HEK293T (cell line): Measurements from ENCODE around the gene BMPER.

Experiments
- FOXM1 ChIP-seq: fragments of 450-650 bp; IDR thresholded peaks from 2 replicates; pipeline ENCODE4 v1.6.1; 2017; ENCODE audit warnings: mild to moderate bottlenecking, borderline replicate concordance
- NFRKB ChIP-seq: fragments of 450-650 bp; IDR thresholded peaks from 2 replicates; pipeline ENCODE4 v1.6.1; 2016; ENCODE audit warnings: mild to moderate bottlenecking, moderate library complexity
- PKNOX1 ChIP-seq: fragments of 450-650 bp; IDR thresholded peaks from 2 replicates; pipeline ENCODE4 v1.6.1; 2016
- SP1 ChIP-seq: fragments of 450-650 bp; IDR thresholded peaks from 2 replicates; pipeline ENCODE4 v1.6.1; 2017
- SUZ12 ChIP-seq: fragments of 450-650 bp; IDR thresholded peaks from 2 replicates; pipeline ENCODE4 v1.6.1; 2016; ENCODE audit warnings: mild to moderate bottlenecking
- TARDBP ChIP-seq: fragments of 450-650 bp; IDR thresholded peaks from 2 replicates; pipeline ENCODE4 v1.6.1; 2016
- ZNF384 ChIP-seq: fragments of 450-650 bp; IDR thresholded peaks from 2 replicates; pipeline ENCODE4 v1.6.1; 2016

- TF ChIP-seq TARDBP (no peak), PKNOX1 (no peak), ZNF384 (no peak), FOXM1 (no peak), NFRKB (no peak), SP1 (no peak), SUZ12 (no peak)
Observed at GRCh38 chr7:33921216-33921938, 16.0 kb downstream of the BMPER start.
